Activated CD4-positive, alpha-beta T cell treated with anti-CD3 and anti-CD28 coated beads for 48 hours (primary cell): ENCODE results near the gene LEFTY2.

ENCODE experiments used
- DNase-seq: peaks from one replicate; pipeline ENCODE4 v3.0.0-alpha.2; 2020

LEFTY2 gene

GRCh38 chr1:225928186-225929175 lies 12.5 kb downstream of the LEFTY2 start:
- peak; percentile 27 for DNase-seq

- no peak for DNase-seq
Measured at GRCh38 chr1:225926551-225927113, 14.4 kb downstream of the LEFTY2 start.

- DNase-seq, result peak; percentile 96
Measured at GRCh38 chr1:225923692-225924555, 17.1 kb downstream of the LEFTY2 start, which contains the start of gene PYCR2. TSS of gene PYCR2 (minus strand) at chr1:225924250. CDS start at chr1:225924110, 140 bp downstream.

- no peak for DNase-seq
Measured at GRCh38 chr1:225923381-225923691, 17.7 kb downstream of the LEFTY2 start.

- DNase-seq, result no peak
Measured at GRCh38 chr1:225921734-225922709, 19.0 kb downstream of the LEFTY2 start.

- peak; percentile 49 for DNase-seq
Measured at GRCh38 chr1:225919906-225920305, 21.1 kb downstream of the LEFTY2 start.

GRCh38 chr1:225918280-225918679 lies 22.7 kb downstream of the LEFTY2 start:
- no peak for DNase-seq

- DNase-seq, result no peak
Measured at GRCh38 chr1:225917536-225917935, 23.5 kb downstream of the LEFTY2 start.

- DNase-seq, result no peak
Measured at GRCh38 chr1:225917101-225917500, 23.9 kb downstream of the LEFTY2 start.

- no peak for DNase-seq
Measured at GRCh38 chr1:225915538-225915991, 25.5 kb downstream of the LEFTY2 start.

GRCh38 chr1:225914947-225915346 lies 26.1 kb downstream of the LEFTY2 start:
- no peak for DNase-seq

- DNase-seq, result no peak
Measured at GRCh38 chr1:225914391-225914790, 26.6 kb downstream of the LEFTY2 start.

GRCh38 chr1:225911191-225912130 lies 29.6 kb downstream of the LEFTY2 start:
- peak; percentile 80 for DNase-seq

GRCh38 chr1:225909477-225909876 lies 31.5 kb downstream of the LEFTY2 start:
- no peak for DNase-seq

GRCh38 chr1:225908773-225909172 lies 32.2 kb downstream of the LEFTY2 start:
- DNase-seq, result no peak

GRCh38 chr1:225908013-225908640 lies 32.9 kb downstream of the LEFTY2 start:
- DNase-seq, result no peak

- no peak for DNase-seq
Measured at GRCh38 chr1:225907341-225907740, 33.7 kb downstream of the LEFTY2 start.

GRCh38 chr1:225906467-225906866 lies 34.6 kb downstream of the LEFTY2 start:
- DNase-seq, result no peak

- DNase-seq, result no peak
Measured at GRCh38 chr1:225903623-225904022, 37.4 kb downstream of the LEFTY2 start.
